Measurements from ENCODE around the gene EXOC6B. TPM values are rescaled to one million over a fixed set of nuclear protein-coding genes. Genes with fewer than 3 reads are reported as not detected.

EXOC6B gene
- total RNA-seq, 1 donor = 24.6 TPM

- peaks cover 68% of the 10 kb centered on the region for H3K27me3 ChIP-seq (ENCODE audit: insufficient read depth, low read length)
Measured at GRCh38 chr2:72145658-72146329, 680.0 kb downstream of the EXOC6B start.

GRCh38 chr2:72145289-72145657 is 680.6 kb downstream of the EXOC6B start:
- H3K36me3 ChIP-seq (ENCODE audit: insufficient read depth, low read length) = no peaks in the 10 kb centered on the region
- H3K9me3 ChIP-seq (ENCODE audit: low read depth, low read length) = no peaks in the 10 kb centered on the region
- peak overlapping the region; percentile 53 for H3K4me2 ChIP-seq (ENCODE audit: insufficient read depth, low read length)
- H3K4me3 ChIP-seq (ENCODE audit: insufficient read depth, low read length) = peak overlapping the region; percentile 35
- H3K27me3 ChIP-seq (ENCODE audit: insufficient read depth, low read length) = peaks cover 65% of the 10 kb centered on the region
- no peaks in the 10 kb centered on the region for H3K79me2 ChIP-seq (ENCODE audit: insufficient read depth, low read length)
- DNase-seq (ENCODE audit: insufficient read length, low spot score, missing footprints) = peak; percentile 94
- no peak for TF ChIP-seq CTCF (IDR thresholded peaks at IDR 0.05; ENCODE audit: extremely low read depth, low read depth, low read length)
- no peak overlapping the region for H2AFZ ChIP-seq (ENCODE audit: low read length)
- no peak overlapping the region for H3K27ac ChIP-seq (ENCODE audit: low read depth, low read length)
- H4K20me1 ChIP-seq (ENCODE audit: insufficient read depth, low read length) = no peaks in the 10 kb centered on the region
- H3K4me1 ChIP-seq (ENCODE audit: insufficient read depth, low read length) = peaks cover 15% of the 10 kb centered on the region

More at GRCh38 chr2:72145658-72146329, 680.0 kb downstream of the EXOC6B start:
- Histone ChIP-seq H3K4me2 (ENCODE audit: insufficient read depth, low read length) (peak overlapping the region; percentile 53), H3K27ac (ENCODE audit: low read depth, low read length) (no peak overlapping the region), H2AFZ (ENCODE audit: low read length) (no peak overlapping the region), H3K36me3 (ENCODE audit: insufficient read depth, low read length) (no peaks in the 10 kb centered on the region), H4K20me1 (ENCODE audit: insufficient read depth, low read length) (no peaks in the 10 kb centered on the region), H3K4me3 (ENCODE audit: insufficient read depth, low read length) (peak overlapping the region; percentile 35), H3K9me3 (ENCODE audit: low read depth, low read length) (no peaks in the 10 kb centered on the region), H3K79me2 (ENCODE audit: insufficient read depth, low read length) (no peaks in the 10 kb centered on the region), H3K4me1 (ENCODE audit: insufficient read depth, low read length) (peaks cover 15% of the 10 kb centered on the region)
- peak; percentile 82 for DNase-seq (ENCODE audit: insufficient read length, low spot score, missing footprints)
- no peak for TF ChIP-seq CTCF (IDR thresholded peaks at IDR 0.05; ENCODE audit: extremely low read depth, low read depth, low read length)

GRCh38 chr2:72144632-72145288 is 681.1 kb downstream of the EXOC6B start:
- H3K79me2 ChIP-seq (ENCODE audit: insufficient read depth, low read length) = no peaks in the 10 kb centered on the region
- peak overlapping the region; percentile 35 for H3K4me3 ChIP-seq (ENCODE audit: insufficient read depth, low read length)
- H2AFZ ChIP-seq (ENCODE audit: low read length) = no peak overlapping the region
- peak overlapping the region; percentile 53 for H3K4me2 ChIP-seq (ENCODE audit: insufficient read depth, low read length)
- no peak for TF ChIP-seq CTCF (IDR thresholded peaks at IDR 0.05; ENCODE audit: extremely low read depth, low read depth, low read length)
- no peak overlapping the region for H3K27ac ChIP-seq (ENCODE audit: low read depth, low read length)
- peaks cover 60% of the 10 kb centered on the region for H3K27me3 ChIP-seq (ENCODE audit: insufficient read depth, low read length)
- H3K9me3 ChIP-seq (ENCODE audit: low read depth, low read length) = no peaks in the 10 kb centered on the region
- peak; percentile 96 for DNase-seq (ENCODE audit: insufficient read length, low spot score, missing footprints)
- H3K36me3 ChIP-seq (ENCODE audit: insufficient read depth, low read length) = no peaks in the 10 kb centered on the region
- peaks cover 11% of the 10 kb centered on the region for H3K4me1 ChIP-seq (ENCODE audit: insufficient read depth, low read length)
- H4K20me1 ChIP-seq (ENCODE audit: insufficient read depth, low read length) = no peaks in the 10 kb centered on the region

- H3K4me1 ChIP-seq (ENCODE audit: insufficient read depth, low read length) = peaks cover 7% of the 10 kb centered on the region
- no peak overlapping the region for H3K4me3 ChIP-seq (ENCODE audit: insufficient read depth, low read length)
Measured at GRCh38 chr2:72144274-72144631, 681.6 kb downstream of the EXOC6B start.

More at GRCh38 chr2:72144274-72144631, 681.6 kb downstream of the EXOC6B start:
- Histone ChIP-seq H3K4me2 (ENCODE audit: insufficient read depth, low read length) (no peak overlapping the region), H3K27ac (ENCODE audit: low read depth, low read length) (no peak overlapping the region), H3K36me3 (ENCODE audit: insufficient read depth, low read length) (no peaks in the 10 kb centered on the region), H3K79me2 (ENCODE audit: insufficient read depth, low read length) (no peaks in the 10 kb centered on the region), H3K9me3 (ENCODE audit: low read depth, low read length) (no peaks in the 10 kb centered on the region), H4K20me1 (ENCODE audit: insufficient read depth, low read length) (no peaks in the 10 kb centered on the region), H3K27me3 (ENCODE audit: insufficient read depth, low read length) (peaks cover 55% of the 10 kb centered on the region), H2AFZ (ENCODE audit: low read length) (no peak overlapping the region)
- no peak for TF ChIP-seq CTCF (IDR thresholded peaks at IDR 0.05; ENCODE audit: extremely low read depth, low read depth, low read length)
- peak; percentile 89 for DNase-seq (ENCODE audit: insufficient read length, low spot score, missing footprints)

Measured in osteoblast (primary cell).